Measurements from ENCODE around the gene SEC16A.

- no peak for TF ChIP-seq CTCF (IDR thresholded peaks at IDR 0.05)
- TF ChIP-seq POLR2A (IDR thresholded peaks at IDR 0.05), result no peak
These were observed 78.7 kb downstream of the SEC16A start for GRCh38 chr9:136403915-136404800.

Data from Peyer's patch (tissue), 4 donors.